Measurements from ENCODE around the gene PRICKLE1. TPM values are rescaled to one million over a fixed set of nuclear protein-coding genes. Genes with fewer than 3 reads are reported as not detected.
"Not testable (repeated sequence)": the region's sequence is repeated elsewhere in the genome, so short reads cannot be mapped to it uniquely, and the experiment has no call there.

PRICKLE1 gene
- total RNA-seq, 1 donor from 2014 or later, result 11.6 TPM

DNA sequence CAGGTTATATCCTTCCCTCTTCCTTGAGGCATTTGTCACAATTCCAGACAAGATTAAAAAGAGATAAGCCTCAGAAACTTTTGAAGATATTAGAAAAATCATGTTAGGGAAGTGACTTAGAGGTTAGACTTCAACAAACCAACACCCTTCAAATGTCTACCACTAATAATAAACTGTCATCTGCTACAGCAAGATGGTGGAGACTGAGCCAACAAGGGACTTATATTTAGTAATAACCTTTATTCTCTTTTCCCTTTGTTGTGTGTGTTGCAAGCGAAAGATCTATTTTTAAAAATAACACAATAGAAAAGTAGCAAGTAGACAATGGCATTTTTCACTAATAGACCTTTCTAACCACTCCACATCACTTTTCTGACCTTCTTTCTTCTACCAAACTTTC is 28.6 kb downstream of the PRICKLE1 start:
- TF ChIP-seq, protein P1, sequence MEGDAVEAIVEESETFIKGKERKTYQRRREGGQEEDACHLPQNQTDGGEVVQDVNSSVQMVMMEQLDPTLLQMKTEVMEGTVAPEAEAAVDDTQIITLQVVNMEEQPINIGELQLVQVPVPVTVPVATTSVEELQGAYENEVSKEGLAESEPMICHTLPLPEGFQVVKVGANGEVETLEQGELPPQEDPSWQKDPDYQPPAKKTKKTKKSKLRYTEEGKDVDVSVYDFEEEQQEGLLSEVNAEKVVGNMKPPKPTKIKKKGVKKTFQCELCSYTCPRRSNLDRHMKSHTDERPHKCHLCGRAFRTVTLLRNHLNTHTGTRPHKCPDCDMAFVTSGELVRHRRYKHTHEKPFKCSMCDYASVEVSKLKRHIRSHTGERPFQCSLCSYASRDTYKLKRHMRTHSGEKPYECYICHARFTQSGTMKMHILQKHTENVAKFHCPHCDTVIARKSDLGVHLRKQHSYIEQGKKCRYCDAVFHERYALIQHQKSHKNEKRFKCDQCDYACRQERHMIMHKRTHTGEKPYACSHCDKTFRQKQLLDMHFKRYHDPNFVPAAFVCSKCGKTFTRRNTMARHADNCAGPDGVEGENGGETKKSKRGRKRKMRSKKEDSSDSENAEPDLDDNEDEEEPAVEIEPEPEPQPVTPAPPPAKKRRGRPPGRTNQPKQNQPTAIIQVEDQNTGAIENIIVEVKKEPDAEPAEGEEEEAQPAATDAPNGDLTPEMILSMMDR (conservative IDR thresholded peaks at IDR 0.05; ENCODE audit: low read depth, low read length), result no peak
- H3K4me3 ChIP-seq (ENCODE audit: low read depth, low read length), result no peak overlapping the region
- no peak for DNase-seq (ENCODE audit: low read depth)

DNA sequence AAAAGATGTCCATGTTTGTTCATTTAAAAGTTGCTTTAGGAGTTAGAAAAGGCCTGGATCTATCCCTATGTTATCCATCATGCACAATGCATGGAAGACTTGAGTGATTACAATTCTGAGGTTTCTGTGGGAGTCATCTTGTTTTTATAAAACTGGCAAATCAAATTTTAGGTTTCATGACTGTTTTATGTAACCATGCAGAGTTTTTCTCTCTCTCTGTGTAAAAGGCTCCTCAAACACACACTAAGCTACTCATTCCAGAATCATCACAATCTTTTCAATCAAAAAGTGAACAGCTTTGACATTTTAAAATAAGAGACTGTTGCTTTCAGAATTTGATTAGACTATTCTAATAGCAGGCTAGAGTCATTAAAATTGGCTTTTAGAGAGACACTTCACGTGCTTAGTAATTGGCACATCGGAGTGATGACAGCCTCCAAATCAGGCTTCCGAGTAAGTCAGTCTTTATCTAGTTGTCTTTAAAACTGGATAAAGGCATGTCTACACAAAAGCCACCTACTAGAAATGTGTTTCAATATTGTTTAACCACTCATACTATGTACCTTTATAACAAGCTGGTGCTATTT is 31.9 kb downstream of the PRICKLE1 start:
- no peak for DNase-seq (ENCODE audit: low read depth)
- TF ChIP-seq, protein P1 (conservative IDR thresholded peaks at IDR 0.05; ENCODE audit: low read depth, low read length), result no peak
- H3K4me3 ChIP-seq (ENCODE audit: low read depth, low read length), result no peak overlapping the region

DNA sequence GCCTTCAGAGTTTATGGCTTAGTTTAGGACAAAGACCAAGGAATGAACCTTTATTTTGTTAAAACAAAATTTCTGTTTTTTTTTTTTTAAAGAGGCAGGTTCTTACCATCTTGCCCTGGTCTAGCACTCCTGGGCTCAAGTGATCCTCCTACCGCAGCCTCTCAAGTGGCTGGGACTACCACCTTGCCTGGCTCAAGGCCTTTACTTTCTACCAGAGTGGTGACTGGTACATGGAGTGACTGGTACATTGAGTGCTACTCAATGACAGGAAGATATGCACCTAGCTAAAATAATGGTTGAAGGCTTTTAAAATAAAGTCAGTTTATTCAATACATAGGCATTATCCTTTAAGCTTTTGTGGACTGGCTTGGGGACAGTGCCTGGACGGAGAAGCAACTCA is 32.6 kb downstream of the PRICKLE1 start:
- DNase-seq (ENCODE audit: low read depth), result no peak
- TF ChIP-seq, protein P1 (conservative IDR thresholded peaks at IDR 0.05; ENCODE audit: low read depth, low read length), result no peak
- no peak overlapping the region for H3K4me3 ChIP-seq (ENCODE audit: low read depth, low read length)

DNA sequence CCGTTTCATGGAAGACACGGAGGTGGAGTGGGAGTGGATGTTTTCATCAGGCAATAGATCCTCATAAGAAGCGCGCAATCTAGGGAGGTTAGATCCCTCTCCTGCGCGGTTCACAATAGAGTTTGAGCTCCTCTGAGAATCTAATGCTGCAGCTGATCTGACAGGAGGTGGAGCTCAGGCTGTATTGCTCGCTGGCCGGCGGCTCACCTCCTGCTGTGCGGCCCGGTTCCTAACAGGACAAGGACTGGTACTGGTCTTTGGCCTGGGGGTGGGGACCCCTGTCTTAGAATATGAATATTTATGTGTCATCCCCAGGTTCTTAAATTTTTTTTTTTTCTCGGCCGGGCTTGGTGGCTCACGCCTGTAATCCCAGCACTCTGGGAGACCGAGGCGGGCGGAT is 36.7 kb downstream of the PRICKLE1 start:
- TF ChIP-seq, protein P1 (conservative IDR thresholded peaks at IDR 0.05; ENCODE audit: low read depth, low read length), result no peak
- no peak for DNase-seq (ENCODE audit: low read depth)
- H3K4me3 ChIP-seq (ENCODE audit: low read depth, low read length), result no peak overlapping the region

DNA sequence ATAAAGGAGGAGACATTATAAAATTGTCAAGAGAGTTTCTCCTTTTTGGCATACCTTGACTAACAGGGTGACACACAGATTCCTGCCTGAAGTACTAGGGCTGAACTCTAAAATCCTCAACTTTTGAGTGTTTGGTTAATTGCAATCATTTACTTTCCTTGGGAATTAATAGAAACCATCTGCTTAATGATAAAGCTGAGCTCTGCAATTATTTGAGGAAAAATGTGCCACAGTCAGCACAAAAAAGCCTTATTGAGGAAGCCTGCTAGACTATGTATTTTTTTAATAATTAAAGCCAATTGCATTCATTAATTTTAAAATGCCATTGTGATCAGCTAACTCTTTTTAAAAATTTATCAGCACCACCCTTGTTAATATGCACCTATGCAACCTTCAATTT is 38.7 kb downstream of the PRICKLE1 start:
- TF ChIP-seq, protein P1 (conservative IDR thresholded peaks at IDR 0.05; ENCODE audit: low read depth, low read length), result no peak
- H3K4me3 ChIP-seq (ENCODE audit: low read depth, low read length), result no peak overlapping the region
- DNase-seq (ENCODE audit: low read depth), result no peak

DNA sequence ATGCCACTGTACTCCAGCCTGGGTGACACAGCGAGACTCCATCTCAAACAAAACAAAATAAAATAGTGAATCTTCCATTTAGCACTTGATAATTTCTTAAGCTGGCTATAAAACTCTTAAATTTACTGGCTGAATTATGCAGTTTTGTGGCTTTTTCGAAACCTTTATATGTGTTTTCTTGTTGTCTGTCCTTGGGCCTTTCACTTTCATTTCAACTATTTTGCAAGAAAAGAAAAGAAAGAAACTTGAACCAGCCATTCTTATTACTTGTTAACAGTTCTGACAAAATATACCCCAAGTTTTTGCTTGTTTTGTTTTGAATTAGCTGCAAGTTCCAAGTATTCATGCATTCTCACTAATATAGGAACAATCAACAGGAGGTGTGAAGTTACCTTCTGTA is 42.8 kb downstream of the PRICKLE1 start:
- TF ChIP-seq, protein P1 (conservative IDR thresholded peaks at IDR 0.05; ENCODE audit: low read depth, low read length), result no peak
- DNase-seq (ENCODE audit: low read depth), result no peak
- no peak overlapping the region for H3K4me3 ChIP-seq (ENCODE audit: low read depth, low read length)

DNA sequence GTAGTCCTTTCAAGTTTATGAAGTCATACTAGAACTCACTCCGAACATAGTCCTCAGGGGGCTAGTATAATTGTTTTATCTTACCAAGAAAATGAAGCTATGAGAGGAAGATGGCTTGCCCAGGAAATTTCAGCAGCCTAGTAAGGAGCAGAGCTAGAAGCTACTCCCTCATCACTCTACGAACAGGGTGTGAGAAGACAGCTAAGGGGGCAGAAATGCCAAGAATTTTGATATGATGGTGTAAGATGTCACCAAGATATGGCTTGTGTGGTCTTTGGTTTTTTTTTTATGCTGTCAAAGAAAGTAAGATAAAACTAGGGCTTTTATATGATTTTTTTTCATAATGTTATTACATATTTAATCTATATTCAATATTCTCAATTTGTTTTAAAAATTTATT is 47.6 kb downstream of the PRICKLE1 start:
- no peak for DNase-seq (ENCODE audit: low read depth)
- TF ChIP-seq, protein P1 (conservative IDR thresholded peaks at IDR 0.05; ENCODE audit: low read depth, low read length), result no peak
- H3K4me3 ChIP-seq (ENCODE audit: low read depth, low read length), result no peak overlapping the region

DNA sequence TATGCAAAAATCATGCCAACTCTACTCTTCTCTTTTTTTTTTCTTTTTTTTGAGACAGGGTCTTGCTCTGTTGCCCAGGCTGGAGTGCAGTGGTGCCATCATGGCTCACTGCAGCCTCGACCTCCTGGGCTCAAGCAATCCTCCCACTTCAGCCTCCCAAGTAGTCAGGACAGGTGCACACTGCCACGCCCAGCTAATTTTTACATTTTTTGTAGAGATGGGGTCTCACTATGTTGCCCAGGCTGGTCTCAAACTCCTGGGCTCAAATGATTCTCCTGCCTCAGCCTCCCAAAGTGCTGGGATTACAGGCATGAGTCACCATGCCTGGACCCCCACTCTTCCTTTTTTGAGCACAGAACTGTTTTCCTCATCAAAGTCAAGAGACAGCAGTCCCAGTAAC is 48.2 kb downstream of the PRICKLE1 start:
- not testable (repeated sequence) for DNase-seq (ENCODE audit: low read depth); H3K4me3 ChIP-seq (ENCODE audit: low read depth, low read length)

All from epithelial cell of proximal tubule (primary cell).